Measurements from ENCODE around the gene PDE11A. TPM values are rescaled to one million over a fixed set of nuclear protein-coding genes. Genes with fewer than 3 reads are reported as not detected.

Gene PDE11A
- polyA plus RNA-seq, 1 experiment, result 0.53 TPM

GRCh38 chr2:177651833-177652232 is 420.7 kb downstream of the PDE11A start:
- ChIA-PET POLR2A (interaction anchor here (0.6 kb wide), 1 partner anchor 915 kb away, joined by 5 read pairs; no protein-coding TSS in a partner anchor), CTCF (no interaction called here)
- TF ChIP-seq CTCF (IDR thresholded peaks at IDR 0.05; ENCODE audit: insufficient read depth, low read depth, low read length), result no peak

DNA sequence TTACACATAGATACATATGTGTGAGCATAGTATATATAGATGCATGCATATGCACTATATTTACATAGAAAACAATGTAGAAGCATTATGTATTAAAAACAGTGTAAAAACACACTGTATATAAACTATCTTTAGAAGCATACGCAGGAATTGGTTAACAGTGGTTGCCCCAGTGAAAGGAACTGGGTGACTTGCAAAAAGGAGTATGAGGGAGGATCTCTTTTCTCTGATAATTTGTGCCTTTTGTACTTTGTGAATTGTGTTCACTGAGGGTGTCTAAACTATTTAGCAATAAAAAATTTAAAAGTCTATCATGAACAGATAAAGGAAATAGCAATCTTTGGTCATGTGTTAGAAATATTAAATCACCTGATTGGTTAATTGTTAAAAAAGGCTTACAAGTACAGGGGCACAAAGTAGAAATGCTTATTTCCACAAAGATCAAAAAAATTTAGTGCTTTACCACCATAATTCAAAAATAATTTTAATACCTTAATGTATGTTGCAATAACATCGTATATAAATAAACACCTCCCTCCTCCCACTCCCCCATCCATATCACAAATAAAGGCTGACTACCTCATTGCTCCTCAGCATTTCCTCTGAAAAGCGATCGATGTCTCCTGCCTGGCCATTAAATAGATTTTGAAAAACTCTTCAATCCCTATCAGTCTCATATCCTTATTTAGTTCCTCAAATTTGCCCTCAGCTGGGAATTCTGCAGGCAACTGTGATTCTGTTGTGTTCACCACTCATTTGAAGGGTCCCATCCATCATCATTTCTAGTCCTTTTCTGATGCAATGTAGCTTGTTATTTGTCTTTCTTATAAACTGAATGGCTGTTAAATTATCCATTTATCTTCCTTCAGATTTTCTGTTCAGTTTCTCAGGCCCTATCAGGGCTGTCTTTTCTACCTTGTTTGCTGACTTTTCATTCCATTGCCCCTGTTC is 422.7 kb downstream of the PDE11A start:
- no peak for TF ChIP-seq CTCF (IDR thresholded peaks at IDR 0.05; ENCODE audit: insufficient read depth, low read depth, low read length)
- ChIA-PET POLR2A (no interaction called here), CTCF (interaction anchor here (0.6 to 0.8 kb wide), 2 partner anchors 10 to 128 kb away, joined by 3 to 4 read pairs; no protein-coding TSS in a partner anchor)
- Histone ChIP-seq H3K36me3 (ENCODE audit: control insufficient read depth, insufficient read depth, low read length) (no peaks in the 10 kb centered on the region), H3K27me3 (ENCODE audit: control insufficient read depth, insufficient read depth, low read length) (peaks cover 2% of the 10 kb centered on the region), H3K4me3 (ENCODE audit: low read depth, low read length) (no peak overlapping the region)
- no peak for DNase-seq (ENCODE audit: low read depth)

More at GRCh38 chr2:177651833-177652232, 420.7 kb downstream of the PDE11A start:
- no peak for DNase-seq (ENCODE audit: low read depth)
- peaks cover 2% of the 10 kb centered on the region; the same call in 1 of the 2 replicates for H3K27me3 ChIP-seq (ENCODE audit: control insufficient read depth, insufficient read depth, low read length)
- no peaks in the 10 kb centered on the region for H3K36me3 ChIP-seq (ENCODE audit: control insufficient read depth, insufficient read depth, low read length)
- H3K4me3 ChIP-seq (ENCODE audit: low read depth, low read length), result no peak overlapping the region

DNA sequence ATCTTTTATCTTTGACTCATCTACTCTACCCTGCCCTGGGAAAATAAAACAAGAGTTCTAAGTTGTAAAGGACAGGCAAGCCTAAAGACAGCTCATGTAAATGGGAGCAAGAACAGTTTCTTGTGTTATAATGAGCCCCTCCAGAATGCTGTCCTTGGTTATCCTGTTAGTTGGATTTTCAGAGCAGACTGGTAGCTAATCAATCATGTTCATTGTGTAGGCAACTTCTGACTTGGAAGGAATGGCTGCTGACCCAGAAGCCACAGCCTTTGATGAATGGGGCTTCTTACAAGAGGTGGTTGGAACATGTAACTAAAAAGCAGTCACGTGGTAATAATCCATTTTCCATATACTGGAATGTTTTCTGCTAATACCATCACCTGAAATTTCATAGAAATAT is 425.8 kb downstream of the PDE11A start:
- POLR2A ChIA-PET, result no interaction called here
- peaks cover under 1% of the 10 kb centered on the region for H3K27me3 ChIP-seq (ENCODE audit: control insufficient read depth, insufficient read depth, low read length)
- no peak for TF ChIP-seq CTCF (IDR thresholded peaks at IDR 0.05; ENCODE audit: insufficient read depth, low read depth, low read length)
- DNase-seq (ENCODE audit: low read depth), result no peak
- CTCF ChIA-PET, result interaction anchor here (0.9 kb wide), 1 partner anchor 17 kb away, joined by 3 read pairs; no protein-coding TSS in a partner anchor
- H3K36me3 ChIP-seq (ENCODE audit: control insufficient read depth, insufficient read depth, low read length), result no peaks in the 10 kb centered on the region
- no peak overlapping the region for H3K4me3 ChIP-seq (ENCODE audit: low read depth, low read length)

- CTCF ChIA-PET, result interaction anchor here (0.9 kb wide), 1 partner anchor 16 kb away, joined by 3 read pairs; no protein-coding TSS in a partner anchor
These were observed 426.3 kb downstream of the PDE11A start for GRCh38 chr2:177646241-177646640.

More at GRCh38 chr2:177646241-177646640, 426.3 kb downstream of the PDE11A start:
- Histone ChIP-seq H3K27me3 (ENCODE audit: control insufficient read depth, insufficient read depth, low read length) (no peaks in the 10 kb centered on the region; the same call in 1 of the 2 replicates), H3K36me3 (ENCODE audit: control insufficient read depth, insufficient read depth, low read length) (no peaks in the 10 kb centered on the region), H3K4me3 (ENCODE audit: low read depth, low read length) (no peak overlapping the region)
- no peak for DNase-seq (ENCODE audit: low read depth)
- POLR2A ChIA-PET, result no interaction called here
- TF ChIP-seq CTCF (IDR thresholded peaks at IDR 0.05; ENCODE audit: insufficient read depth, low read depth, low read length), result no peak

All from BJ (cell line).